ENCODE data around the gene NEK7.
"Not testable (repeated sequence)": the region's sequence is repeated elsewhere in the genome, so short reads cannot be mapped to it uniquely, and the experiment has no call there.

NEK7 gene

GRCh38 chr1:198185759-198186158 lies 29.0 kb downstream of the NEK7 start:
- no peak for TF ChIP-seq CTCF (IDR thresholded peaks at IDR 0.05; ENCODE audit: low read depth, low read length)
- H3K4me3 ChIP-seq (replicated peaks in 1 of 2; ENCODE audit: low read depth in 2 of 2, low read length in 2 of 2), result no peak overlapping the region

GRCh38 chr1:198186916-198187580 lies 30.2 kb downstream of the NEK7 start:
- no peak for TF ChIP-seq CTCF (IDR thresholded peaks at IDR 0.05; ENCODE audit: low read depth, low read length)
- DNase-seq (ENCODE audit: low read depth in 2 of 2), result no peak
- no peak overlapping the region for H3K4me3 ChIP-seq (replicated peaks in 1 of 2; ENCODE audit: low read depth in 2 of 2, low read length in 2 of 2)

More at GRCh38 chr1:198185759-198186158, 29.0 kb downstream of the NEK7 start:
- no peak for DNase-seq (ENCODE audit: low read depth in 2 of 2)

GRCh38 chr1:198187973-198188588 lies 31.3 kb downstream of the NEK7 start:
- no peak for TF ChIP-seq CTCF (IDR thresholded peaks at IDR 0.05; ENCODE audit: low read depth, low read length)
- DNase-seq (ENCODE audit: low read depth in 2 of 2), result no peak
- no peak overlapping the region for H3K4me3 ChIP-seq (replicated peaks in 1 of 2; ENCODE audit: low read depth in 2 of 2, low read length in 2 of 2)

- TF ChIP-seq CTCF (IDR thresholded peaks at IDR 0.05; ENCODE audit: low read depth, low read length), result no peak
- no peak for DNase-seq (ENCODE audit: low read depth in 2 of 2)
- no peak overlapping the region for H3K4me3 ChIP-seq (replicated peaks in 1 of 2; ENCODE audit: low read depth in 2 of 2, low read length in 2 of 2)
These were observed 34.3 kb downstream of the NEK7 start for GRCh38 chr1:198191117-198191516.

GRCh38 chr1:198193871-198194270 lies 37.1 kb downstream of the NEK7 start:
- not testable (repeated sequence) for DNase-seq (ENCODE audit: low read depth in 2 of 2); H3K4me3 ChIP-seq (replicated peaks in 1 of 2; ENCODE audit: low read depth in 2 of 2, low read length in 2 of 2)

GRCh38 chr1:198196630-198197029 lies 39.8 kb downstream of the NEK7 start:
- no peak for DNase-seq (ENCODE audit: low read depth in 2 of 2)
- H3K4me3 ChIP-seq (replicated peaks in 1 of 2; ENCODE audit: low read depth in 2 of 2, low read length in 2 of 2), result no peak overlapping the region
- TF ChIP-seq CTCF (IDR thresholded peaks at IDR 0.05; ENCODE audit: low read depth, low read length), result no peak

GRCh38 chr1:198197285-198197684 lies 40.5 kb downstream of the NEK7 start:
- no peak for DNase-seq (ENCODE audit: low read depth in 2 of 2)
- no peak for TF ChIP-seq CTCF (IDR thresholded peaks at IDR 0.05; ENCODE audit: low read depth, low read length)
- no peak overlapping the region for H3K4me3 ChIP-seq (replicated peaks in 1 of 2; ENCODE audit: low read depth in 2 of 2, low read length in 2 of 2)
